Spleen (tissue), 11 donors: ENCODE measurements around the gene HOTAIR. TPM values are rescaled to one million over a fixed set of nuclear protein-coding genes. Genes with fewer than 3 reads are reported as not detected.
A peak's percentile ranks its signal among the peaks of the same experiment; 100 is the strongest.

ENCODE experiments used
- DNase-seq: peaks from one replicate; pipeline ENCODE4 v3.0.0-alpha.2; 2020
- H3K27ac ChIP-seq, 8 donors: fragments of 200-600 bp; sonication (generic) in 7 of 8; 1 replicate in 4 of 8; 2 replicates in 4 of 8; pipeline versions ENCODE4 v1.5.0 to v1.8.0; 2016 to 2021; ENCODE audit warnings: inconsistent platforms in 4 of 8, mild to moderate bottlenecking in 4 of 8, moderate library complexity in 1 of 8
- H3K27me3 ChIP-seq, 7 donors: fragments of 200-600 bp; sonication (generic) in 6 of 7; replicated peaks in 1 of 7; 1 replicate in 4 of 7; 2 replicates in 3 of 7; pipeline versions ENCODE4 v1.5.0 to v1.8.0; 2016 to 2021; ENCODE audit warnings: inconsistent platforms in 3 of 7, mild to moderate bottlenecking in 1 of 7
- H3K36me3 ChIP-seq, 6 donors: fragments of 200-600 bp; sonication (generic) in 5 of 6; 1 replicate in 4 of 6; 2 replicates in 2 of 6; pipeline versions ENCODE4 v1.5.0 to v1.8.0; 2016 to 2021; ENCODE audit warnings: inconsistent platforms in 2 of 6
- H3K4me1 ChIP-seq, 6 donors: fragments of 200-600 bp; sonication (generic) in 5 of 6; 1 replicate in 3 of 6; 2 replicates in 3 of 6; pipeline versions ENCODE4 v1.5.0 to v1.8.0; 2016 to 2021; ENCODE audit warnings: inconsistent platforms in 3 of 6
- H3K4me3 ChIP-seq, 8 donors: fragments of 200-600 bp; sonication (generic) in 7 of 8; 1 replicate in 4 of 8; 2 replicates in 4 of 8; pipeline versions ENCODE4 v1.5.0 to v1.8.0; 2016 to 2021; ENCODE audit warnings: inconsistent platforms in 4 of 8, mild to moderate bottlenecking in 4 of 8, moderate library complexity in 2 of 8
- H3K9me3 ChIP-seq, 8 donors: fragments of 200-600 bp; sonication (generic) in 7 of 8; 1 replicate in 4 of 8; 2 replicates in 4 of 8; pipeline versions ENCODE4 v1.5.0 to v1.8.0; 2016 to 2021; ENCODE audit warnings: inconsistent platforms in 4 of 8
- CTCF ChIP-seq, 11 experiments: fragments of 200-600 bp in 7 of 11; fragments of 450-650 bp in 4 of 11; sonication (generic) in 4 of 11; IDR thresholded peaks in 8 of 11; conservative IDR thresholded peaks in 3 of 11; 1 replicate in 7 of 11; 2 replicates in 4 of 11; pipeline versions ENCODE4 v1.4.0 to v1.8.0; 2016 to 2021; ENCODE audit warnings: antibody characterized with exemption in 11 of 11, inconsistent platforms in 4 of 11, mild to moderate bottlenecking in 1 of 11
- POLR2A ChIP-seq, 3 donors: fragments of 450-650 bp; IDR thresholded peaks; one replicate each; pipeline ENCODE4 v1.5.1; 2017; ENCODE audit warnings: antibody characterized with exemption in 3 of 3, mild to moderate bottlenecking in 1 of 3
- POLR2AphosphoS5 ChIP-seq, 3 donors: sonication (generic); formaldehyde crosslinking; IDR thresholded peaks; one replicate each; pipeline ENCODE4 v1.5.1; 2017; ENCODE audit warnings: antibody characterized with exemption in 3 of 3
- WGBS, 5 donors: extraction: QIAGEN DNeasy Blood & Tissue Kit in 3 of 5; methylation state at CpG; one replicate each; pipeline versions ENCODE4 v1.1.5 to v1.1.7; 2013 to 2018; 5-methylcytosine and 5-hydroxymethylcytosine counted together
- intact Hi-C: fragments of 100-400 bp; cut with DNase I; formaldehyde crosslinking; loops from one replicate; pipeline ENCODE4 v1.15.0; 2023; ENCODE audit warnings: low total_unique reads
- polyA plus RNA-seq, 3 donors: library from polyadenylated mRNA; stranded (reverse); fragments of 200-250 nt; gene quantifications; one replicate each; pipeline ENCODE4 v1.2.1, GENCODE V29; 2013
- total RNA-seq, 7 donors: library from RNA; depleted of rRNA in 3 of 7; stranded (reverse); fragments of >200 nt in 3 of 7; fragmentation: NEBNext Ultra II Directional in 4 of 7; extraction: Animal tissue kit (Norgen Biotek cat#: 25700) in 4 of 7; gene quantifications; one replicate each; pipeline versions ENCODE4 v1.1.0 to v1.2.1, GENCODE V29; 2016 to 2021
- donor health status: healthy with polysubstance abuse.
- donor health status: DM: no; HTN: no; CAD: no; lungs with moderate emphysema.
- donor health status: DM: no; HTN: no; CAD: no.
- donor health status: Bipolar disorder and iron deficiency.
- donor health status: healthy.
- donor health status: DM: no; HTN: no; CAD: no.
- donor health status: DM: yes; HTN: yes; CAD: no.

The HOTAIR gene
- total and polyA plus RNA-seq, 10 donors: not detected

- WGBS, 5 donors: 12 to 18% (median 15%) methylated on average over 10 of the region's 10 CpGs
- no peak for DNase-seq
- Histone ChIP-seq H3K27me3 (peaks cover 20 to 100% (median 94%) of the 10 kb centered on the region in 7 donors), H3K4me1 (peaks cover 0 to 58% (median 35%) of the 10 kb centered on the region in 6 donors), H3K9me3 (no peaks in the 10 kb centered on the region), H3K4me3 (no peak overlapping the region), H3K27ac (no peak overlapping the region), H3K36me3 (no peaks in the 10 kb centered on the region)
- intact Hi-C loops: no loop called here
- TF ChIP-seq CTCF (IDR thresholded peaks at IDR 0.05 in 8 of 11, conservative IDR thresholded peaks at IDR 0.05 in 3 of 11): no peak
- TF ChIP-seq POLR2AphosphoS5 (IDR thresholded peaks at IDR 0.05): no peak
- no peak for TF ChIP-seq POLR2A (IDR thresholded peaks at IDR 0.05)
Measured at GRCh38 chr12:54010053-54010971, 35.6 kb upstream of the HOTAIR start.

DNA sequence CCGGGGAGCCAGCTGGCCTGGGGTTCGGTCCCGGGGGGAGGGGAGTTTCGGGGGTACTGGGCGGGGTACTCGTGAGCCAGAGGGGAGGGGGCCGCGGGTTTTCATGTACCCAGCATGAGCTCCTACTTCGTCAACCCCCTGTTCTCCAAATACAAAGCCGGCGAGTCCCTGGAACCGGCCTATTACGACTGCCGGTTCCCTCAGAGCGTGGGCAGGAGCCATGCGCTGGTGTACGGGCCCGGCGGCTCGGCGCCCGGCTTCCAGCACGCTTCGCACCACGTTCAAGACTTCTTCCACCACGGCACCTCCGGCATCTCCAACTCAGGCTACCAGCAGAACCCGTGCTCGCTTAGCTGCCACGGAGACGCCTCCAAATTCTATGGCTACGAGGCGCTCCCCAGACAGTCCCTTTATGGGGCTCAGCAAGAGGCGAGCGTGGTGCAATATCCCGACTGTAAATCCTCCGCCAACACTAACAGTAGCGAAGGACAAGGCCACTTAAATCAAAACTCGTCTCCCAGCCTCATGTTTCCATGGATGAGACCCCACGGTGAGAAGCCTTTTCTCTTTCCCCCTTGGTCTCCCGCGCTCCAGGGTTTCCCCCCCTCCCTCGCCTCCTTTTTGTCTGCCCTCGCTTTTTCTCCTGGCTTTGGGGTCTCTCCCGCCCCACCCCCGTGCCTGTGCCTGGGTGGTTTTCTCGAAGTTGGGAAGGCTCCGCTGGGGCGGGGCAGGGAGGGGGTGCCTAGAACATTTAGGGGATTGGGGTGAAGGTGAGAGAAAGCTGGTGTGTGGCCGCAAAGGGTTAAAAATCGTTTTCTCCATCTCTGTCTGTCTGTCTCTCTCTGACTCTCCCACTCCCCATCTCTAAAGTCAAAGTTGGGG lies 34.7 kb upstream of the HOTAIR start:
- 4 to 6% (median 5%) methylated on average over 26 to 51 of the region's 51 CpGs for WGBS, 5 donors
- DNase-seq: no peak
- intact Hi-C loops: loop anchor here (5.0 kb wide), 1 partner anchor 183 kb away; no protein-coding TSS in a partner anchor
- TF ChIP-seq POLR2A (IDR thresholded peaks at IDR 0.05) (no peak), CTCF (IDR thresholded peaks at IDR 0.05 in 8 of 11, conservative IDR thresholded peaks at IDR 0.05 in 3 of 11) (no peak), POLR2AphosphoS5 (IDR thresholded peaks at IDR 0.05) (peak in 1 of 3 donors; percentile 14)
- Histone ChIP-seq H3K27me3 (peaks cover 15 to 100% (median 94%) of the 10 kb centered on the region in 7 donors), H3K9me3 (no peaks in the 10 kb centered on the region), H3K27ac (no peak overlapping the region), H3K4me1 (peaks cover 0 to 56% (median 31%) of the 10 kb centered on the region in 6 donors), H3K4me3 (peak overlapping the region in 1 of 8 donors; percentile 49), H3K36me3 (no peaks in the 10 kb centered on the region)

DNA sequence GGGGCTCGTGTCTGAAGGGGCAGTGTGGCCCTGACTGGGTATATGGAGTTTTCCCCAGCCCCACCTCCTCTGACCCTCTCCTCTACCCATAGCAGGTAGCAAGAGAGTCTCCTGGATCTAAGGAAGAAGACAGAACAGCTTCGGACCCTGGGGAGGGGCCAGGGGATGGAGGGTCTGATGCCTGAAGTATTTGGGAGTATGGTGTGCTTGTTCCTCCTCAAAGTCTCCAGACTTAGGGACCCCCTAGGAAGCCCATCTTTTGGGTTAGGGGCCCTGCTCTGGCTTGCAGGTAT lies 33.5 kb upstream of the HOTAIR start:
- WGBS, 5 donors: 14 to 40% (median 23%) methylated on average over 1 to 2 of the region's 2 CpGs
- no peaks in the 10 kb centered on the region for H3K36me3 ChIP-seq
- no peaks in the 10 kb centered on the region for H3K9me3 ChIP-seq
- TF ChIP-seq POLR2A (IDR thresholded peaks at IDR 0.05): no peak
- no peak for TF ChIP-seq CTCF (IDR thresholded peaks at IDR 0.05 in 8 of 11, conservative IDR thresholded peaks at IDR 0.05 in 3 of 11)
- TF ChIP-seq POLR2AphosphoS5 (IDR thresholded peaks at IDR 0.05): no peak
- no peak for DNase-seq
- no peak overlapping the region for H3K27ac ChIP-seq
- H3K4me3 ChIP-seq: no peak overlapping the region
- intact Hi-C loops: loop anchor here (5.0 kb wide), 1 partner anchor 184 kb away; no protein-coding TSS in a partner anchor
- H3K4me1 ChIP-seq: peaks cover 0 to 51% (median 28%) of the 10 kb centered on the region in 6 donors
- peaks cover 15 to 100% (median 95%) of the 10 kb centered on the region in 7 donors for H3K27me3 ChIP-seq
